ENCODE results near the gene NUTM2G. TPM values are rescaled to one million over a fixed set of nuclear protein-coding genes. Genes with fewer than 3 reads are reported as not detected.
"Not testable (repeated sequence)": the region's sequence is repeated elsewhere in the genome, so short reads cannot be mapped to it uniquely, and the experiment has no call there.

Gene NUTM2G
- total RNA-seq = not detected

- ATAC-seq (ENCODE audit: low FRiP score); DNase-seq (ENCODE audit: low spot score): not testable (repeated sequence)
Observed at GRCh38 chr9:96928543-96928942, at the start of gene NUTM2G. Gene NUTM2G (plus strand): TSS chr9:96928843. CDS start chr9:96929025, 182 bp downstream.

- no peak for TF ChIP-seq CTCF (IDR thresholded peaks at IDR 0.05)
- DNase-seq (ENCODE audit: low spot score) (no peak), ATAC-seq (ENCODE audit: low FRiP score) (no peak)
Observed at GRCh38 chr9:96883922-96884321, 44.7 kb upstream of the NUTM2G start.

- ATAC-seq (ENCODE audit: low FRiP score) (peak; percentile 48), DNase-seq (ENCODE audit: low spot score) (no peak)
- no peak for TF ChIP-seq CTCF (IDR thresholded peaks at IDR 0.05)
Observed at GRCh38 chr9:96884443-96884842, 44.2 kb upstream of the NUTM2G start.

GRCh38 chr9:96885424-96885823 lies 43.2 kb upstream of the NUTM2G start:
- ATAC-seq (ENCODE audit: low FRiP score) (no peak), DNase-seq (ENCODE audit: low spot score) (no peak)
- no peak for TF ChIP-seq CTCF (IDR thresholded peaks at IDR 0.05)

GRCh38 chr9:96888591-96888990 lies 40.1 kb upstream of the NUTM2G start:
- no peak for TF ChIP-seq CTCF (IDR thresholded peaks at IDR 0.05)
- ATAC-seq (ENCODE audit: low FRiP score) = no peak
- DNase-seq (ENCODE audit: low spot score) = no peak

GRCh38 chr9:96892131-96892530 lies 36.5 kb upstream of the NUTM2G start:
- DNase-seq (ENCODE audit: low spot score) (no peak), ATAC-seq (ENCODE audit: low FRiP score) (no peak)
- TF ChIP-seq CTCF (IDR thresholded peaks at IDR 0.05) = no peak

- ATAC-seq (ENCODE audit: low FRiP score) = not testable (repeated sequence)
Observed at GRCh38 chr9:96900010-96900409, 28.6 kb upstream of the NUTM2G start.

GRCh38 chr9:96904947-96905722 lies 23.5 kb upstream of the NUTM2G start:
- DNase-seq (ENCODE audit: low spot score); ATAC-seq (ENCODE audit: low FRiP score): not testable (repeated sequence)

More at GRCh38 chr9:96900010-96900409, 28.6 kb upstream of the NUTM2G start:
- not testable (repeated sequence) for DNase-seq (ENCODE audit: low spot score)

GRCh38 chr9:96908479-96908878 lies 20.2 kb upstream of the NUTM2G start:
- ATAC-seq (ENCODE audit: low FRiP score); DNase-seq (ENCODE audit: low spot score): not testable (repeated sequence)

GRCh38 chr9:96915539-96915938 lies 13.1 kb upstream of the NUTM2G start:
- DNase-seq (ENCODE audit: low spot score); ATAC-seq (ENCODE audit: low FRiP score): not testable (repeated sequence)

- DNase-seq (ENCODE audit: low spot score) = not testable (repeated sequence)
Observed at GRCh38 chr9:96916531-96916930, 12.1 kb upstream of the NUTM2G start.

GRCh38 chr9:96918550-96918949 lies 10.1 kb upstream of the NUTM2G start:
- not testable (repeated sequence) for ATAC-seq (ENCODE audit: low FRiP score); DNase-seq (ENCODE audit: low spot score)

More at GRCh38 chr9:96916531-96916930, 12.1 kb upstream of the NUTM2G start:
- ATAC-seq (ENCODE audit: low FRiP score) = peak; percentile 48

- not testable (repeated sequence) for ATAC-seq (ENCODE audit: low FRiP score); DNase-seq (ENCODE audit: low spot score)
Observed at GRCh38 chr9:96920803-96921202, 7.8 kb upstream of the NUTM2G start.

All from omental fat pad (tissue), 4 donors.